B cell (primary cell): ENCODE data around the gene GPRIN2. TPM values are rescaled to one million over a fixed set of nuclear protein-coding genes. Genes with fewer than 3 reads are reported as not detected.
"Not testable (repeated sequence)": the region's sequence is repeated elsewhere in the genome, so short reads cannot be mapped to it uniquely, and the experiment has no call there.

ENCODE experiments used
- ATAC-seq: fragments of 200-7000 bp; cut with Tn5 transposase; one replicate; pipeline ENCODE4 v1.10.0; 2021; ENCODE audit warnings: low read depth, mild to moderate bottlenecking, moderate number of reproducible peaks, moderate library complexity
- CTCF ChIA-PET: fragments of 350-600 bp; sonication (Branson Sonifier 250); formaldehyde crosslinking; loops from one replicate; lab custom pipeline; 2021; ENCODE audit warnings: antibody characterized with exemption, inconsistent platforms; lab: Charles Lee
- POLR2A ChIA-PET: fragments of 350-600 bp; sonication (Branson Sonifier 250); formaldehyde crosslinking; loops from one replicate; lab custom pipeline; 2021; ENCODE audit warnings: antibody characterized with exemption; lab: Charles Lee
- DNase-seq: peaks from one replicate; pipeline ENCODE4 v3.0.0; 2013
- H2AFZ ChIP-seq: 2 replicates; pipeline ENCODE4 v1.6.1; 2012; ENCODE audit warnings: mild to moderate bottlenecking, low read depth, low read length; ENCODE audit not compliant: insufficient read depth, poor library complexity, severe bottlenecking
- H3K27ac ChIP-seq, 2 donors: 1 replicate in 1 of 2; 2 replicates in 1 of 2; pipeline ENCODE4 v1.5.1; 2012 to 2013; ENCODE audit warnings: low read length in 2 of 2, mild to moderate bottlenecking in 2 of 2, moderate library complexity in 1 of 2
- H3K27me3 ChIP-seq, 4 experiments: fragments of 200-600 bp in 1 of 4; sonication (generic) in 1 of 4; replicated peaks in 1 of 4; 1 replicate in 2 of 4; 2 replicates in 2 of 4; pipeline versions ENCODE4 v1.6.1 to v1.7.0; 2013 to 2016; ENCODE audit warnings: low read length in 3 of 4, mild to moderate bottlenecking in 2 of 4, mixed read lengths in 1 of 4, moderate library complexity in 1 of 4; ENCODE audit not compliant: insufficient read depth in 4 of 4, control insufficient read depth in 3 of 4; ENCODE audit errors: control extremely low read depth in 1 of 4
- H3K36me3 ChIP-seq, 2 experiments: replicated peaks in 1 of 2; 1 replicate in 1 of 2; 2 replicates in 1 of 2; pipeline versions ENCODE4 v1.6.1 to v1.7.1; 2013; ENCODE audit warnings: low read length in 1 of 2; ENCODE audit not compliant: insufficient read depth in 2 of 2, control insufficient read depth in 1 of 2; ENCODE audit errors: control extremely low read depth in 1 of 2, extremely low read depth in 1 of 2
- H3K4me1 ChIP-seq, 2 donors: fragments of 200-600 bp in 1 of 2; sonication (generic) in 1 of 2; 1 replicate in 1 of 2; 2 replicates in 1 of 2; pipeline versions ENCODE4 v1.5.1 to v1.6.1; 2013 to 2017; ENCODE audit warnings: low read length in 2 of 2; ENCODE audit not compliant: control insufficient read depth in 2 of 2, insufficient read depth in 2 of 2
- H3K4me2 ChIP-seq: replicated peaks from 2 replicates; pipeline ENCODE3; 2012; ENCODE audit warnings: mild to moderate bottlenecking, low read depth, low read length; ENCODE audit not compliant: poor library complexity, severe bottlenecking
- H3K4me3 ChIP-seq, 5 experiments: fragments of 200-600 bp in 1 of 5; sonication (generic) in 1 of 5; 1 replicate in 3 of 5; 2 replicates in 2 of 5; pipeline versions ENCODE4 v1.5.1 to v1.7.0; 2011 to 2016; ENCODE audit warnings: low read length in 4 of 5, mild to moderate bottlenecking in 4 of 5, low read depth in 2 of 5, control low read depth in 1 of 5, moderate library complexity in 1 of 5; ENCODE audit not compliant: insufficient read depth in 1 of 5; ENCODE audit errors: control extremely low read depth in 1 of 5, extremely low read depth in 1 of 5
- H3K79me2 ChIP-seq: fragments of 200-600 bp; sonication (generic); one replicate; pipeline ENCODE4 v1.6.0; 2016; ENCODE audit warnings: low read length; ENCODE audit not compliant: control insufficient read depth, insufficient read depth
- H3K9ac ChIP-seq: fragments of 200-600 bp; sonication (generic); 2 replicates; pipeline ENCODE4 v1.6.1; 2017; ENCODE audit warnings: mild to moderate bottlenecking, low read length, moderate library complexity
- H3K9me3 ChIP-seq, 3 donors: one replicate each; pipeline versions ENCODE4 v1.6.1 to v1.7.1; 2013; ENCODE audit warnings: low read length in 2 of 3; ENCODE audit not compliant: control insufficient read depth in 2 of 3, insufficient read depth in 1 of 3; ENCODE audit errors: control extremely low read depth in 1 of 3
- H4K20me1 ChIP-seq: 2 replicates; pipeline ENCODE4 v1.6.0; 2012; ENCODE audit warnings: mild to moderate bottlenecking, low read length; ENCODE audit not compliant: insufficient read depth, control insufficient read depth, poor library complexity, severe bottlenecking
- H3K27ac Mint-ChIP-seq: one replicate; pipeline ENCODE4 v1.8.0; 2021; ENCODE audit warnings: mixed read lengths
- H3K27me3 Mint-ChIP-seq: one replicate; pipeline ENCODE4 v1.8.0; 2021; ENCODE audit warnings: mixed read lengths
- H3K4me1 Mint-ChIP-seq: one replicate; pipeline ENCODE4 v1.8.0; 2021; ENCODE audit warnings: mixed read lengths
- H3K4me3 Mint-ChIP-seq: one replicate; pipeline ENCODE4 v1.8.0; 2021; ENCODE audit warnings: mixed read lengths
- H3K9me3 Mint-ChIP-seq: one replicate; pipeline ENCODE4 v1.8.0; 2022; ENCODE audit warnings: mixed read lengths; ENCODE audit not compliant: insufficient read depth
- EZH2 ChIP-seq: IDR thresholded peaks from 2 replicates; pipeline ENCODE4 v1.6.1; 2012; ENCODE audit warnings: borderline replicate concordance, low read depth, mild to moderate bottlenecking, moderate library complexity, low read length; ENCODE audit not compliant: insufficient read depth, poor library complexity, severe bottlenecking
- WGBS: methylation state at CpG from one replicate; pipeline ENCODE4 v1.1.5; 2013; ENCODE audit warnings: missing lambda C conversion rate; ENCODE audit not compliant: insufficient coverage; 5-methylcytosine and 5-hydroxymethylcytosine counted together
- intact Hi-C: fragments of 100-400 bp; cut with micrococcal nuclease; formaldehyde crosslinking; loops from one replicate; pipeline ENCODE4 v1.10.0; 2022
- polyA minus RNA-seq: library from RNA; depleted of rRNA, polyadenylated mRNA; stranded (reverse); fragments of >200 nt; gene quantifications from 2 replicates; pipeline ENCODE4 v1.2.3, GENCODE V29; 2012
- polyA plus RNA-seq: library from polyadenylated mRNA; depleted of rRNA; stranded (reverse); fragments of >200 nt; gene quantifications from 2 replicates; pipeline ENCODE4 v1.2.3, GENCODE V29; 2012
- total RNA-seq, 2 donors: library from RNA; stranded (reverse); fragments of 120-200 nt in 1 of 2; gene quantifications; 1 replicate in 1 of 2; 2 replicates in 1 of 2; pipeline versions ENCODE4 v1.2.3 to v1.2.4, GENCODE V29; 2013 to 2022
- TF ChIP-seq, protein P1 (sequence below): fragments of 200-600 bp; IDR thresholded peaks from one replicate; pipeline ENCODE4 v1.8.0; 2022; ENCODE audit warnings: antibody characterized with exemption, mild to moderate bottlenecking

GPRIN2 gene
- total RNA-seq (not detected in 2 replicates), polyA plus RNA-seq (not detected in 2 replicates), polyA minus RNA-seq (not detected in 2 replicates)
- not detected for total RNA-seq (2013)

DNA sequence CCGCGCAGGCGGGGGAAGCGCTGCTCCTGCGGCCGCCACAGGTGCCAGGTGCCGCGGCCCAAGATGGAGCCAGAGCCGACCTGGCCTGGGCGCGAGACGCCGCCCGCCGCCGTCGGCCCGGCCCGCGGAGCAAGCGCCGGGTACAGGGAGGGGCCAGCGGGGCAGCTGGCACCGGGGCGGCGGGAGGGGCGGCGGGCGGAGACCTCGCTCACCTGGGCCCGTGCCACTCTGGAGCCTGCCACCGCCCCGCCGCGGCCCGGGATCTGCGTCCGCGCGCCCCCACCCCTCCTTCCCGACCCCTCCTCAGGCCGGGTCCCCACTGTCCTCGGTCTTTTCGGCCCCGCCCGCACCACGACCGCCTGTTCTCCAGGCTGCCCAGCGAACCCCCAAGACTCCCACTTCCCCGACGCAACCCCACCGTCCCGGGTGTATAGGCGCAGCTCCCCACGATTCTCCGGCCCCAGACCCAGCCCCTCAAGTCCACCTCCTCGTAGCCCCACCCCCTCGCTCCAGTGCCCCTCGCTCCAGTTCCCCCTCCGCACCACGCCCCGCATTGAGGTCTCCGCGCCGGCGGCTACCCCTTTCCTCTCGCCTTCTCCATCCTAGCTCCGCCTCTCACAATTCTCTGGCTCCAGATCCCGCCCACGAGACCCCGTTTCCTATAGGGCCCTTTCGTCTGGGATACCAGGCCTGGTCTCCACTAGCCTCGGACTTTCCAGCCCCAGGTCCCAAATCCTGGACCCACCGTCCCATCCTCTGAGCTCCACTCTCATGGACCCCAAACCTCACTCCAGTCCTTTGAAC lies at the start of gene GPRIN2:
Gene GPRIN2, minus strand, starts transcription at position 144 of the 804 bp plus-strand sequence. CDS start 5,922 bp downstream, outside the sequence.
- H3K27ac ChIP-seq: no peak within 1 kb of the TSS
- Mint-ChIP-seq H3K9me3 (no peaks in the 10 kb centered on the region), H3K4me3 (peak within 1 kb of the TSS; percentile 64), H3K27me3 (peaks cover 9% of the 10 kb centered on the region), H3K27ac (no peak within 1 kb of the TSS), H3K4me1 (peaks cover 18% of the 10 kb centered on the region)
- H3K27me3 ChIP-seq: peaks cover 0 to 41% (median 18%) of the 10 kb centered on the region in 4 experiments
- peaks cover 9 to 12% of the 10 kb centered on the region in 2 donors for H3K4me1 ChIP-seq
- no peak for ATAC-seq
- no peaks in the 10 kb centered on the region for H4K20me1 ChIP-seq
- H3K4me3 ChIP-seq: no peak within 1 kb of the TSS
- no peaks in the 10 kb centered on the region for H3K79me2 ChIP-seq
- intact Hi-C loops: no loop called here
- 8% methylated on average over 68 of the region's 74 CpGs for WGBS
- H3K9me3 ChIP-seq: peaks cover 0 to 4% (median 0%) of the 10 kb centered on the region in 3 donors
- H3K36me3 ChIP-seq: no peaks in the 10 kb centered on the region
- CTCF ChIA-PET: no interaction called here
- TF ChIP-seq EZH2: no peak
- TF ChIP-seq, protein P1, sequence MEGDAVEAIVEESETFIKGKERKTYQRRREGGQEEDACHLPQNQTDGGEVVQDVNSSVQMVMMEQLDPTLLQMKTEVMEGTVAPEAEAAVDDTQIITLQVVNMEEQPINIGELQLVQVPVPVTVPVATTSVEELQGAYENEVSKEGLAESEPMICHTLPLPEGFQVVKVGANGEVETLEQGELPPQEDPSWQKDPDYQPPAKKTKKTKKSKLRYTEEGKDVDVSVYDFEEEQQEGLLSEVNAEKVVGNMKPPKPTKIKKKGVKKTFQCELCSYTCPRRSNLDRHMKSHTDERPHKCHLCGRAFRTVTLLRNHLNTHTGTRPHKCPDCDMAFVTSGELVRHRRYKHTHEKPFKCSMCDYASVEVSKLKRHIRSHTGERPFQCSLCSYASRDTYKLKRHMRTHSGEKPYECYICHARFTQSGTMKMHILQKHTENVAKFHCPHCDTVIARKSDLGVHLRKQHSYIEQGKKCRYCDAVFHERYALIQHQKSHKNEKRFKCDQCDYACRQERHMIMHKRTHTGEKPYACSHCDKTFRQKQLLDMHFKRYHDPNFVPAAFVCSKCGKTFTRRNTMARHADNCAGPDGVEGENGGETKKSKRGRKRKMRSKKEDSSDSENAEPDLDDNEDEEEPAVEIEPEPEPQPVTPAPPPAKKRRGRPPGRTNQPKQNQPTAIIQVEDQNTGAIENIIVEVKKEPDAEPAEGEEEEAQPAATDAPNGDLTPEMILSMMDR: no peak
- peak within 1 kb of the TSS; percentile 49 for H2AFZ ChIP-seq
- no peak for DNase-seq
- peak within 1 kb of the TSS; percentile 19 for H3K9ac ChIP-seq
- POLR2A ChIA-PET: no interaction called here
- peak within 1 kb of the TSS; percentile 67 for H3K4me2 ChIP-seq

DNA sequence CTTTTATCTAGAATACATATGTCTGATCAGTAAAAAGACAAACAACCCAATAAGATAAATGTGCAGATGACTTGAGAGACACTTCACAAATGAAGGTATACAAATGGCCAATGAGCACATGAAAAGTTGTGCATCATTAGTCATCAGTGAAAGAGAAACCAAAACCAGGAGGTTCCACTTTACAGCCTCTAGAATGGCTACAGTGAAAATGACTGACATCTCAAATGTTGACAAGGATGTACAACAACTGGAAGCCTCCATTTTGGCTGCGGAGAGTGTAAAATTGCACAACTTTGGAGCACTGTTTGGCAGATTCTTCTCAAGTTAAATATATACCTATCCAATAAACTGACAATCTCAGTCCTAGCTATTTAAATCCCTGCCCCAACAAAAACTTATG lies 44.1 kb upstream of the GPRIN2 start:
- H3K4me1 Mint-ChIP-seq, H3K4me3 ChIP-seq, H3K9me3 ChIP-seq, H3K27ac ChIP-seq, H3K4me3 Mint-ChIP-seq, DNase-seq, H2AFZ ChIP-seq, H3K9ac ChIP-seq, H4K20me1 ChIP-seq, CTCF ChIA-PET, POLR2A ChIA-PET, H3K36me3 ChIP-seq, H3K27ac Mint-ChIP-seq, H3K79me2 ChIP-seq, H3K4me1 ChIP-seq, H3K27me3 Mint-ChIP-seq, intact Hi-C loops, H3K27me3 ChIP-seq, H3K9me3 Mint-ChIP-seq, H3K4me2 ChIP-seq: not testable (repeated sequence)
- ATAC-seq: peak; percentile 15
- no CpG with 5 or more reads among the region's 1 CpG for WGBS

DNA sequence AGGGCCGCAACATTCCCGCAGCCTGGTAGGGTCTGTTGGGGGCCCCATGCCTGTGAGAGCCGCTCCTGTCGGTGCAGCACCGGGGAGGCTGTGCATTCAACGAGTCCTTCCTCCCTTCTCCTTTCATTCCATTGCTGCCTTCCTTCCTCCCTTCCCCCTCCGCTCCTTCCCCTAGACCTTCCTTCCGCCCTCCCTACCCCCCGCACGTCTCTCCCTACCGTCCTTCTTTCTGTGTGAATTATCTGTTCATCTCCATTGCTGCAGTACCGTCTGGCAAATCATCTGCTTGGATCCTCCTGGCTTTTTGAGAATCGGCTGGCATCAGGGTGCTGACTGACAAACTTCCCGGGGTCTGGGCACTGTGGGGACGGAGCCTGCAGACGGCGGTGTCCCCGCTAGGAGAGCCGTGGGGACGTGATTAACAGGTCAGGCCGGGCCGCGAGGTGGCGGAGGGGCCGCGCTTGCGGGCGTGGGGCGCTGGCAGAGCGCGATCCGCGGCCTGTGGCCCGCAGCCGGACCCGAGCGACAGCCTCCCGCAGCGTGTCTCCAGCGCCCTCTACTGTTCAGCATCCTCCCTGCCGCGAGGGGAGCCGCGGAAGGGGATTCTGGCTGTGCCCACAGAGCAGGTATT lies 41.3 kb upstream of the GPRIN2 start:
- ATAC-seq: peak; percentile 91
- H3K4me1 Mint-ChIP-seq, CTCF ChIA-PET, H3K79me2 ChIP-seq, H3K27ac ChIP-seq, H3K27ac Mint-ChIP-seq, H3K4me1 ChIP-seq, H3K27me3 Mint-ChIP-seq, H3K4me2 ChIP-seq, H4K20me1 ChIP-seq, DNase-seq, POLR2A ChIA-PET, intact Hi-C loops, H3K27me3 ChIP-seq, H3K9me3 Mint-ChIP-seq, H3K9me3 ChIP-seq, H3K36me3 ChIP-seq: not testable (repeated sequence)
- Histone ChIP-seq H3K4me3 (peak overlapping the region in 2 of 5 experiments; percentile 26 to 29), H3K9ac (peak overlapping the region; percentile 29), H2AFZ (peak overlapping the region; percentile 33)
- H3K4me3 Mint-ChIP-seq: peak overlapping the region; percentile 57
- WGBS: no CpG with 5 or more reads among the region's 44 CpGs
